Measurements from ENCODE around the gene SLC17A5.
A peak's percentile ranks its signal among the peaks of the same experiment; 100 is the strongest.
"Not testable (repeated sequence)": the region's sequence is repeated elsewhere in the genome, so short reads cannot be mapped to it uniquely, and the experiment has no call there.

The SLC17A5 gene

DNA sequence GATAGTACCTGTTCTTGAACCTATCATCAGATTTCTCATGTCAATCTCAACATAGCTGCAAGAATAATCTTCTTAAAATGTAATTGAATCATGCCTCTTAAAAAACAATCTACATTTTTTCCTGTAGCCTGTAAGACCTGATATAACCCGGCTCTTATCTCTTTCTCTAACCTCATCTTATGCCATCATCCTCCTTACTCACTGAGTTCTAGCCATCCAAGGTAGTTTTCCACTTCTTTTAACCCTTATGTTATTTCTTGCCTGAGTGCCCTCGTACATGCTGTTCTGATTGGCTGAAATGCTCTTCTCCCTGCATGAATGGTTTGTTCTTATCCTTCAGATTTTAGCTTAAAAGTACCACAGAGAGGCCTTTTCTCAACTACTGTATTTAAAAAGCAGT lies 16.4 kb downstream of the SLC17A5 start:
- TF ChIP-seq, protein P1, sequence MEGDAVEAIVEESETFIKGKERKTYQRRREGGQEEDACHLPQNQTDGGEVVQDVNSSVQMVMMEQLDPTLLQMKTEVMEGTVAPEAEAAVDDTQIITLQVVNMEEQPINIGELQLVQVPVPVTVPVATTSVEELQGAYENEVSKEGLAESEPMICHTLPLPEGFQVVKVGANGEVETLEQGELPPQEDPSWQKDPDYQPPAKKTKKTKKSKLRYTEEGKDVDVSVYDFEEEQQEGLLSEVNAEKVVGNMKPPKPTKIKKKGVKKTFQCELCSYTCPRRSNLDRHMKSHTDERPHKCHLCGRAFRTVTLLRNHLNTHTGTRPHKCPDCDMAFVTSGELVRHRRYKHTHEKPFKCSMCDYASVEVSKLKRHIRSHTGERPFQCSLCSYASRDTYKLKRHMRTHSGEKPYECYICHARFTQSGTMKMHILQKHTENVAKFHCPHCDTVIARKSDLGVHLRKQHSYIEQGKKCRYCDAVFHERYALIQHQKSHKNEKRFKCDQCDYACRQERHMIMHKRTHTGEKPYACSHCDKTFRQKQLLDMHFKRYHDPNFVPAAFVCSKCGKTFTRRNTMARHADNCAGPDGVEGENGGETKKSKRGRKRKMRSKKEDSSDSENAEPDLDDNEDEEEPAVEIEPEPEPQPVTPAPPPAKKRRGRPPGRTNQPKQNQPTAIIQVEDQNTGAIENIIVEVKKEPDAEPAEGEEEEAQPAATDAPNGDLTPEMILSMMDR (conservative IDR thresholded peaks at IDR 0.05; ENCODE audit: control insufficient read depth, insufficient read depth, low read depth, low read length): no peak

DNA sequence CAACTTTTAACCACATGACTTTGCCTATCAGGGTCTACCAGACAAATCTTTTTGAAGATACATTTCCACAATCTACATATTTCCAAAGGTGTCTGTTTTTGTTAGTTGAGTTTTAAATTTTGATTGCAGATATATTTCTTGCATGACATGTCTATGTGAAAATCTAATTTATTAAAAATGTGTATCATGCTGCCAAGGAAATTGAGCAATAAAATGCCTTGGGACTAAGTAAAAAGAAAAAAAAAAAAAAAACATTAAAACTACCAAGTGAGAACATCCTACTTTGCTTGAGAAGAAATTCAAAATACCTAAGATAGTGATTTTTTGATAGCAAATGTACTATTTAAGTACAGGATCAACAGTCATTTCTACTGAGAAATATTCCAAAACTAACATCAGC lies 17.7 kb downstream of the SLC17A5 start:
- no peak for DNase-seq (ENCODE audit: low read depth)

More for the DNA sequence above, 16.4 kb downstream of the SLC17A5 start:
- no peak overlapping the region for H3K4me3 ChIP-seq (ENCODE audit: control insufficient read depth, low read depth, low read length)
- no peak for DNase-seq (ENCODE audit: low read depth)

DNA sequence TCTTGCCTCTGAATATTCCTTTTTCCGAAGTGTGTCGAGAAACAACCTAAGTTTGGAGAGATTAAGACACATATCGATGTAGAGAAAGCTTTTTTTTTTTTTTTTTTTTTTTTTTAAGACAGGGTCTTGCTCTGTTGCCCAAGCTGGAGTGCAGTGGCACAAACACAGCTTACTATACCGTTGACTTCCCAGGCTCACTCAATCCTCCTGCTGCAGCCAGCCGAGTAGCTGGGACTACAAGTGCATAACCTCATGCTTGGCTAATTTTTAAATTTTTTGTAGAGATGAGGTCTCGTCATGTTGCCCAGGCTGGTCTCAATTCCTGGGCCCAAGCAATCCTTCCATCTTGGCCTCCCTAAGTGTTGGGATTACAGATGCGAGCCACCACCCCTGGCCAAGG lies 21.4 kb downstream of the SLC17A5 start:
- H3K4me3 ChIP-seq (ENCODE audit: control insufficient read depth, low read depth, low read length): no peak overlapping the region
- TF ChIP-seq, protein P1 (conservative IDR thresholded peaks at IDR 0.05; ENCODE audit: control insufficient read depth, insufficient read depth, low read depth, low read length): no peak
- no peak for DNase-seq (ENCODE audit: low read depth)

More for the DNA sequence above, 17.7 kb downstream of the SLC17A5 start:
- TF ChIP-seq, protein P1 (conservative IDR thresholded peaks at IDR 0.05; ENCODE audit: control insufficient read depth, insufficient read depth, low read depth, low read length): no peak
- no peak overlapping the region for H3K4me3 ChIP-seq (ENCODE audit: control insufficient read depth, low read depth, low read length)

DNA sequence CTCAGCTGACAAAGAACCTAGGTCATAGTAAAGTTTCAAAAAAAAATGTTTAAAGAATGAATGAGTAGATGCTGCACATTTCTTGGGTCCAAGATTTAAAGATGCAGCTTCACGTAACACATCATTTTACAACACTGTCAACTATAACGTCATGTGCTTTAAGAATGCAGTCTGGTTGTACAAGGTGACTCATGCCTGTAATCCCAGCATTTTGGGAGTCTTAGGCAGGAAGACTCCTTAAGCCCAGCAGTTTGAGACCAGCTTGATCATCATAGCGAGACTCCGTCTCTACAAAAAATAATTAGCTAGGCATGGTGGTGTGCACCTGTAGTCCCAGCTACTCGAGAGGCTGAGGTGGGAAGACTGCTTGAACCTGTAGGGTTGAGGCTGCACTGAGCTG lies 21.9 kb downstream of the SLC17A5 start:
- peak; percentile 80 for DNase-seq (ENCODE audit: low read depth)
- TF ChIP-seq, protein P1 (conservative IDR thresholded peaks at IDR 0.05; ENCODE audit: control insufficient read depth, insufficient read depth, low read depth, low read length): no peak
- no peak overlapping the region for H3K4me3 ChIP-seq (ENCODE audit: control insufficient read depth, low read depth, low read length)

DNA sequence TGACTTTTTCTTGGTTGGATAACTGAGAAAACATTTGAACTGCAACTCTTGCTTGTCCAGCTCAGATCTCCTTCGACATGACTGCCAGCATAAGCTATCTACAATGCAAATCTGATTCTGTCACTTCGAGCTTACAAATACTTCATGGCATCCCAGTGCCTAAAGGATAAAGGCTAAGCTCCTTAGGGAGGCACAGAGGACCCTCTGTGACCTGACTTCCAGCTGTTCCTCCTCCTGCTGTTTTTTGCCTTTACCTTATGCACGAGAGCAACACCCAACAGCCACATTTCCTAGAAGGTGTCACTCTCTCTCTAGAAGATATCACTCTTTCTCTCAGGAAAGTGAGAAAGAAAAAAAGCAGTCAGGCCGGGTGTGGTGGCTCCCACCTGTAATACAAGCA lies 23.4 kb downstream of the SLC17A5 start:
- no peak overlapping the region for H3K4me3 ChIP-seq (ENCODE audit: control insufficient read depth, low read depth, low read length)
- TF ChIP-seq, protein P1 (conservative IDR thresholded peaks at IDR 0.05; ENCODE audit: control insufficient read depth, insufficient read depth, low read depth, low read length): no peak
- no peak for DNase-seq (ENCODE audit: low read depth)

DNA sequence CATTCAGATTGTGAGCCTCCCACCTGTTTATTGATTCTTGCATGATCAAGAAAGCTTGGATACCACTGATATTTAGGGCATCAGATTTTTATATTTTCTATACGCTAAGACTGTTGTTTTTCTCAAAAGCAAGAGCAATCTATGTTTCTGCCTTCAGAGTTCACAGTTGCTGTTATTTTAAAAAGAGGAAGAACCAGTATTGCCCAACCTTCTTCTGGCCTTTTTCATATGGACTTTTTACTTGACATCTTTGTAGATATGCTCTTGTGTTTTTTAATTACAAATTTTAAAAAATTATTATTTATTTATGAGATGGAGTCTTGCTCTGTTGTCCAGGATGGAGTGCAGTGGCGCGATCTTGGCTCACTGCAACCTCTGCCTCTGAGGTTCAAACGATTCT lies 28.9 kb downstream of the SLC17A5 start:
- no peak overlapping the region for H3K4me3 ChIP-seq (ENCODE audit: control insufficient read depth, low read depth, low read length)
- DNase-seq (ENCODE audit: low read depth): no peak
- TF ChIP-seq, protein P1 (conservative IDR thresholded peaks at IDR 0.05; ENCODE audit: control insufficient read depth, insufficient read depth, low read depth, low read length): no peak

DNA sequence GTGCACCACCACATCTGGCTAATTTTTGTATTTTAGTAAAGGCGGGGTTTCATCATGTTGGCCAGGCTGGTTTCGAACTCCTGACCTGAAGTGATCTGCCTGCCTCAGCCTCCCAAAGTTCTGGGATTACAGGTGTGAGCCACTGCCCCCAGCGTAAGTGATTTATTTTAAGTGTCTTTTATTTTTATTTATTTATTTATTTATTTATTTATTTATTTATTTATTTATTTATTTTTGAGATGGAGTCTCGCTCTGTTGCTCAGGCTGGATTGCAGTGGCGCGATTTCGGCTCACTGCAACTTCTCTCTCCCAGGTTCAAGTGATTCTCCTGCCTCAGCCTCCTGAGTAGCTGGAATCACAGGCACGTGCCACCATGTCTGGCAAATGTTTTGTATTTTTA lies 30.3 kb downstream of the SLC17A5 start:
- DNase-seq (ENCODE audit: low read depth); H3K4me3 ChIP-seq (ENCODE audit: control insufficient read depth, low read depth, low read length): not testable (repeated sequence)

DNA sequence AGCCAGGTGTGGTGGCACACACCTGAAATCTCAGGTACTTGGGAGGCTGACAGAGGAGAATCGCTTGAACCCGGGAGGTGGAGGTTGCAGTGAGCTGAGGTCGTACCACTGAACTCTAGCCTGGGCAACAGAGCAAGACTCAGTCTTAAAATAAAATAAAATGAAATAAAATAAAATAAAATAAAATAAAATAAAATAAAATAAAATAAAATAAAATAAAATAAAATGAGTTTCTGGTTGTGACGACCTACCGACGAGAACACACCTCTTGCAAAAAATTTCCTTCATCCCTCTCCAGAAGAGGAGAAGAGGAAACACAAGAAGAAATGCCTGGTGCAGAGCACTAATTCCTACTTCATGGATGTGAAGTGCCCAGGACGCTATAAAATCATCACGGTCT lies 35.7 kb downstream of the SLC17A5 start:
- DNase-seq (ENCODE audit: low read depth); H3K4me3 ChIP-seq (ENCODE audit: control insufficient read depth, low read depth, low read length): not testable (repeated sequence)

All from fibroblast of mammary gland (primary cell).